ENCODE measurements around the gene NMRK2. TPM values are rescaled to one million over a fixed set of nuclear protein-coding genes. Genes with fewer than 3 reads are reported as not detected.

NMRK2 gene
- total and polyA plus RNA-seq, 2 of the 13 experiments (the other 11 are each of a cell fraction or from before 2014, with no cell fraction given): not detected

GRCh38 chr19:3983936-3984583 is 51.2 kb downstream of the NMRK2 start (continued):
- no peak for TF ChIP-seq E2F1 (CRISPR knock-in tag; IDR thresholded peaks at IDR 0.05)
- TF ChIP-seq ZNF576 (CRISPR knock-in tag; IDR thresholded peaks at IDR 0.05): no peak
- no peak for TF ChIP-seq ZBTB8A (CRISPR knock-in tag; IDR thresholded peaks at IDR 0.05; ENCODE audit: borderline replicate concordance, low read depth)
- no peak for TF ChIP-seq SATB2 (CRISPR knock-in tag; IDR thresholded peaks at IDR 0.05)
- TF ChIP-seq ZNF704 (CRISPR knock-in tag; IDR thresholded peaks at IDR 0.05; ENCODE audit: borderline replicate concordance): no peak
- TF ChIP-seq ZNF543 (CRISPR knock-in tag; IDR thresholded peaks at IDR 0.05): no peak
- TF ChIP-seq ZBTB20 (CRISPR knock-in tag; IDR thresholded peaks at IDR 0.05; ENCODE audit: borderline replicate concordance, low read depth): no peak
- TF ChIP-seq ZNF609 (CRISPR knock-in tag; IDR thresholded peaks at IDR 0.05; ENCODE audit: borderline replicate concordance): no peak
- TF ChIP-seq KMT2B (CRISPR knock-in tag; IDR thresholded peaks at IDR 0.05): no peak
- TF ChIP-seq HNRNPH1 (optimal IDR thresholded peaks at IDR 0.05; ENCODE audit: low read depth, low read length): no peak
- no peak for TF ChIP-seq ZNF784 (CRISPR knock-in tag; IDR thresholded peaks at IDR 0.05; ENCODE audit: borderline replicate concordance)
- TF ChIP-seq EED (CRISPR knock-in tag; IDR thresholded peaks at IDR 0.05): peak; percentile 26; the same call in 1 of the 2 replicates
- no peak for TF ChIP-seq U2AF2 (IDR thresholded peaks at IDR 0.05; ENCODE audit: low read depth, low read length)
- TF ChIP-seq CAMTA2 (CRISPR knock-in tag; IDR thresholded peaks at IDR 0.05; ENCODE audit: borderline replicate concordance): no peak
- TF ChIP-seq ZNF432 (CRISPR knock-in tag; IDR thresholded peaks at IDR 0.05; ENCODE audit: borderline replicate concordance): no peak
- TF ChIP-seq ZNF143 (CRISPR knock-in tag; IDR thresholded peaks at IDR 0.05): no peak
- no peak for TF ChIP-seq ASH2L (IDR thresholded peaks at IDR 0.05; ENCODE audit: insufficient read length, low read depth, low read length)
- no peak for TF ChIP-seq ZNF777 (CRISPR knock-in tag; IDR thresholded peaks at IDR 0.05)
- no peak for TF ChIP-seq IRF1 (CRISPR knock-in tag; IDR thresholded peaks at IDR 0.05; ENCODE audit: low read depth)
- TF ChIP-seq SCMH1 (CRISPR knock-in tag; IDR thresholded peaks at IDR 0.05; ENCODE audit: borderline replicate concordance): no peak
